GM18951 (cell line): ENCODE measurements around the gene KIF17.

Experiments
- POLR2A ChIP-seq: IDR thresholded peaks from 4 replicates; pipeline ENCODE4 v1.6.1; 2011; ENCODE audit warnings: mild to moderate bottlenecking; ENCODE audit not compliant: insufficient read length, insufficient read depth; ENCODE audit errors: extremely low read depth
- in situ Hi-C: fragments of 300-500 bp; cut with MboI; formaldehyde crosslinking; loops from one replicate; pipeline ENCODE4 v1.12.0; 2022; ENCODE audit warnings: low sequenced_read_pairs, mixed read lengths, inconsistent platforms; ENCODE audit not compliant: unreplicated experiment

Gene KIF17

GRCh38 chr1:20711285-20712214, 6.3 kb downstream of the KIF17 start:
- TF ChIP-seq POLR2A, result no peak
- in situ Hi-C loops, result no loop called here

DNA sequence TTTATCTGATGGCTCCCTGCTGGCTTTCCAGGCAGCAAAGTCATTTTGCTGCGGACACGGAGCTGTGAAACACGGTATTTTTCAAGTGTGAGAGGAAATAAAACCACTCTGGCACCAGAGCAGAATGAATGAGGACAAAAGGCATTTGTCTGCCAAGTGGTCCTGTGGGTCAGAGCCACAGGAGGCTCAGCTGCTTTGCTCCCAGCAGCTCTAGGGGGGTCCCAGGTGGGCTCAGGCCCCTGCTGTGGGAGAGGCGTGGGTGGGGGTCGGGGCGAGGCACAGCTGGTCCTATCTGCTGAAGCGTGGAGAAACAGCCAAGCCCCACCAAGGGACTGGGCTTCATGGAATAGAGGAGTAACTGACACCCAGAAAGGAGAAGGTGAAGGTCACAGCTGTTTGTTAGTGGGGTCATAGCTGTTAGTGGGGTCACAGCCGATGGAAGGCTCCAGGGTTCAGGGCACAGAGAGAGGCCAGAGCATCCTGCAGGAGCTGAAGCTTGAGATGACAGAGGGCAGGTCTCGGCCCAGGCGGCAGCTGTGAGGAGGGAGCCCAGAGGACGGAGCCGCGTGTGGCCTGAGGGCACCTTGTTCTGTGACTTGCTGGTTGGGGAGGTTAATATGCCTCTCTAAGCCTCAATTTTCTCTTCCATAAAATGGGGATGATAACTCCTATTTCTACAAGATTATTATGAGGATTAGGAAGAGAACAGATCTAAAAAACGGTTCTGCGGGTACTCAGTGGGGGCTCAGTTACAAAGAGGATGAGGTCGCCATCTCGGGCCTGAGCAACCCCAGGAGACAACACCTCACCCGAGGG, 7.1 kb downstream of the KIF17 start:
- in situ Hi-C loops, result no loop called here
- TF ChIP-seq POLR2A, result no peak

DNA sequence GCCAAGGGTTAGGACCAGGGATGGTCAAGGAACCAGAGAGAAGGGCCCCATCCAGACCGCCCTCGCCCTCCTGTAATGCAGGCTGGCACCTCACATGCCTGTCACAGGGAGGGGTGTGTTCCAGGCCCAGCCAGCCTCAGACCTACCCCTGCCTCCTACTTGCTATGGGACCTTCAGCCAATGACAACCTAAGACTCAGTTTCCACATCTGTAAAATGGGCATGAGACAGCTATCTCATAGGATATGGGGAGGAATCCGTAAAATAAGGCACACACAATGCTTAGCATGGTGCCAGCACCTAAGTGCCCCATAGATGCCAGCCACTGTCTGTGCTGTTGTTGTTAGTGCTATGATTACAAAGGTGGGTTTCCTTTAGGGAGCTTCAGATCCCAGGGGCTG, 7.9 kb downstream of the KIF17 start:
- in situ Hi-C loops, result no loop called here
- no peak for TF ChIP-seq POLR2A

DNA sequence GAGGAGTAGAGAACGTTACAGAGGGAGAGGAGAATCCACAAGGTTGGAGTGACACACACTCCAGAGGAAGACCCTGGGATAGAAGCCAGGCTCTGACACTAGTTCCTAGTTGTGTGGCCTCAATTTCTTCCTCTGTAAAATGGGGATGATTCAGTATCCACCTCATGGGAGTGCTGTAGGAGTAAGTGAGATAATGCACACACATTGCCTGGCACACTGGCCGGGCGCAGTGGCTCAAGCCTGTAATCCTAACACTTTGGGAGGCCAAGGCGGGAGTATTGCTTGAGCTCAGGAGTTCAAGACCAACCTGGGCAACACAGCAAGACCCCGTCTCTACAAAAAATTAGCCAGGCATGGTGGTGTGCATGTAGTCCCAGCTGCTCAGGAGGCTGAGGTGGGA, 8.9 kb downstream of the KIF17 start:
- in situ Hi-C loops, result no loop called here

GRCh38 chr1:20708057-20708456, 9.8 kb downstream of the KIF17 start:
- in situ Hi-C loops, result no loop called here
- no peak for TF ChIP-seq POLR2A

More for the DNA sequence above, 8.9 kb downstream of the KIF17 start:
- no peak for TF ChIP-seq POLR2A

DNA sequence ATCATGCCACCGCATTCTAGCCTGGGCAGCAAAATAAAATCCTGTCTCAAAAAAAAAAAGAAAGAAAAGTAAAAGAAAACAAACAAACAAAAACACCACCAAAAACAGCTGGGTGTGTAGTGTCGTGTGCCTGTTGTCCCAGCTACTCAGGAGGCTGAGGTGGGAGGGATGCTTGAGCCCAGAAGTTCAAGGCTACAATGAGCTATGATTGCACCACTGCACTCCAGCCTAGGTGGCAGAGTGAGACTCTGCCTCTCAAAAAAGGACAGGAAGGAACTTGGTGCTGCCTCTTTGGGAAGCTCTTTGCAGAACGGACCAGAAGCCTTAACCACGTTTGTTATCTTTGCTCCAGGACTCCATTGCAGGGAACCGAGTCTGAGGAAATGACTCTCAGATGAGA, 11.0 kb downstream of the KIF17 start:
- in situ Hi-C loops, result no loop called here

GRCh38 chr1:20705203-20705755, 12.5 kb downstream of the KIF17 start:
- TF ChIP-seq POLR2A, result no peak
- in situ Hi-C loops, result no loop called here

More for the DNA sequence above, 11.0 kb downstream of the KIF17 start:
- no peak for TF ChIP-seq POLR2A

GRCh38 chr1:20704390-20705202, 13.2 kb downstream of the KIF17 start:
- TF ChIP-seq POLR2A, result no peak
- in situ Hi-C loops, result loop anchor here (5.0 kb wide), 1 partner anchor 488 kb away; no protein-coding TSS in a partner anchor

DNA sequence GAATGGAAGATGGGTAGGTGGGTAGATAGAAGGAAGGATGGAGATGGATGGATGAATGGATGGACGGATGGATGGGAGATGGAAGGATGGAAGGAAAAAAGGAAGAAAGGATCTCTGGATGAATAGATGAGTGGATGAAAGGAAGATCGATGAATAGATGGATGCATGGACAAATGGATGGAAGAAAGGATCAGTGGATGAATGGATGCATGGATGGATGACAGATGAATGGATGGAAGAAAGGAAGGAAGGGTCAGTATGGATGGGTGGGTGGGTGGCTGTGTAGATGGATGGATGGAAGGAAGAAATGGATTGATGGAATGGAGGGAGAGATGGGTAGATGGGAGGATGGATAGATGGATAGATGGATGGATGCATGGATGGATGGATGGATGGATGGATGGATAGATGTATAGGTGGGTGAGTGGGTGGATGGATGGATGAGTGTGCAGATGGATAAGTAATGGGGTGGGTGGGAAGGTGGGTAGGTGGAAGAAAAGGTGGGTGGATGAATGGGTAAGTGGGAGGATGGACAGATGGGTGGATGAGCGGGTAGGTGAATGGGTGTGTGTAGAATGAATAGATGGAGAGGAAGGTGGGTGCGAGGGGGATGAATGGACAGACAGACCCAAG, 14.6 kb downstream of the KIF17 start:
- TF ChIP-seq POLR2A, result no peak

GRCh38 chr1:20702416-20702815, 15.4 kb downstream of the KIF17 start:
- in situ Hi-C loops, result loop anchor here (5.0 kb wide), 1 partner anchor 490 kb away; no protein-coding TSS in a partner anchor
- TF ChIP-seq POLR2A, result no peak

More for the DNA sequence above, 14.6 kb downstream of the KIF17 start:
- in situ Hi-C loops, result loop anchor here (5.0 kb wide), 1 partner anchor 489 kb away; no protein-coding TSS in a partner anchor

DNA sequence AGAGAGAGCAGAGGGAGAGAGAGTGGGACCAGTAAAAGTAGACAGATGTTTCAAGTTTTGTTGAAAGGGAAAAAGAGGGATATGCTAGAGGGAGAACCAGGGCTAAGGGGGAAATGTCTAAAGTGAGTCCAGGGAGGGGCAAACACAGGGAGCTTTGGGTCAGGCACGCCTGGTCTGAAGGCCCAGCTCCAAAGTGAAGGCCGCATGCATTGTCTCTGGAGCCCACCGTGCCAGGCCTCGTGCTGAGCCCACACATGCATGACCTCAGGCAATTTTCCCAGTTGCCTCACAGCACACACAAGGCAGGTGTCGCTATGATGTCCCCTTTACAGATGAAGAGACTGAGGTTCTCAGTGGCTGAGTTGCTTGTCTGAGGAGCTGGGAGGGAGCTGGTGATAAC, 16.0 kb downstream of the KIF17 start:
- TF ChIP-seq POLR2A, result no peak

GRCh38 chr1:20701446-20701845, 16.4 kb downstream of the KIF17 start:
- in situ Hi-C loops, result loop anchor here (5.0 kb wide), 1 partner anchor 491 kb away; no protein-coding TSS in a partner anchor
- TF ChIP-seq POLR2A, result no peak

More for the DNA sequence above, 16.0 kb downstream of the KIF17 start:
- in situ Hi-C loops, result loop anchor here (5.0 kb wide), 1 partner anchor 490 kb away; no protein-coding TSS in a partner anchor

GRCh38 chr1:20700636-20701215, 17.1 kb downstream of the KIF17 start:
- in situ Hi-C loops, result loop anchor here (5.0 kb wide), 1 partner anchor 492 kb away; no protein-coding TSS in a partner anchor

More at GRCh38 chr1:20700636-20701215, 17.1 kb downstream of the KIF17 start:
- no peak for TF ChIP-seq POLR2A
